Adrenal gland (tissue), 12 donors: ENCODE results near the gene CARD19. TPM values are rescaled to one million over a fixed set of nuclear protein-coding genes. Genes with fewer than 3 reads are reported as not detected.
A peak's percentile ranks its signal among the peaks of the same experiment; 100 is the strongest.

ENCODE experiments used
- DNase-seq, 7 donors: peaks; one replicate each; pipeline ENCODE4 v3.0.0-alpha.2; 2019 to 2020
- H3K27ac ChIP-seq, 5 donors: fragments of 200-600 bp; sonication (generic) in 4 of 5; 1 replicate in 3 of 5; 2 replicates in 2 of 5; pipeline versions ENCODE4 v1.5.1 to v1.8.0; 2016 to 2020; ENCODE audit warnings: mild to moderate bottlenecking in 1 of 5
- H3K27me3 ChIP-seq: fragments of 200-600 bp; 2 replicates; pipeline ENCODE4 v1.8.0; 2021
- H3K36me3 ChIP-seq, 2 donors: fragments of 200-600 bp; replicated peaks in 1 of 2; 1 replicate in 1 of 2; 2 replicates in 1 of 2; pipeline versions ENCODE4 v1.5.1 to v1.8.0; 2018 to 2022
- H3K4me1 ChIP-seq, 2 donors: fragments of 200-600 bp; replicated peaks in 1 of 2; 1 replicate in 1 of 2; 2 replicates in 1 of 2; pipeline versions ENCODE4 v1.5.1 to v1.8.0; 2018 to 2021
- H3K4me3 ChIP-seq, 4 donors: fragments of 200-600 bp; sonication (generic) in 3 of 4; one replicate each; pipeline ENCODE4 v1.5.1; 2016 to 2018
- H3K9me3 ChIP-seq, 3 donors: fragments of 200-600 bp; sonication (generic) in 1 of 3; replicated peaks in 1 of 3; 1 replicate in 2 of 3; 2 replicates in 1 of 3; pipeline versions ENCODE4 v1.5.1 to v1.8.0; 2016 to 2021
- CTCF ChIP-seq, 6 experiments: fragments of 450-650 bp in 4 of 6; fragments of 200-600 bp in 2 of 6; sonication (generic) in 1 of 6; IDR thresholded peaks; 1 replicate in 5 of 6; 2 replicates in 1 of 6; pipeline versions ENCODE4 v1.5.1 to v1.8.0; 2016 to 2021; ENCODE audit warnings: antibody characterized with exemption in 6 of 6, mild to moderate bottlenecking in 2 of 6, moderate library complexity in 1 of 6
- POLR2A ChIP-seq, 2 donors: fragments of 450-650 bp; IDR thresholded peaks; one replicate each; pipeline ENCODE4 v1.6.1; 2017; ENCODE audit warnings: antibody characterized with exemption in 2 of 2, mild to moderate bottlenecking in 2 of 2, moderate library complexity in 1 of 2
- WGBS, 4 donors: extraction: QIAGEN DNeasy Blood & Tissue Kit in 2 of 4; methylation state at CpG; one replicate each; pipeline versions ENCODE4 v1.1.5 to v1.1.7; 2013 to 2017; 5-methylcytosine and 5-hydroxymethylcytosine counted together
- intact Hi-C, 2 donors: fragments of 100-400 bp; cut with DNase I; formaldehyde crosslinking; loops; one replicate each; pipeline versions ENCODE4 v1.14.1 to v1.15.0; 2022 to 2023
- polyA plus RNA-seq, 3 donors: library from polyadenylated mRNA; stranded (reverse); fragments of 200-250 nt in 2 of 3; fragments of 350-450 nt in 1 of 3; fragmentation: Illumina TruSeq in 1 of 3; extraction: RNeasy Lipid Tissue Mini Kit (QIAGEN cat#74804) in 1 of 3; gene quantifications; one replicate each; pipeline ENCODE4 v1.2.3, GENCODE V29; 2013 to 2014
- total RNA-seq, 9 donors: library from RNA; depleted of rRNA in 4 of 9; stranded (reverse); fragments of >200 nt in 4 of 9; fragments of 120-200 nt in 1 of 9; fragmentation: NEBNext Ultra II Directional in 1 of 9; extraction: Animal tissue kit (Norgen Biotek cat#: 25700) in 1 of 9; gene quantifications; one replicate each; pipeline versions ENCODE4 v1.1.0 to v1.2.4, GENCODE V29; 2013 to 2023
- donor health status: healthy with polysubstance abuse.
- donor health status: Bipolar disorder and iron deficiency.
- donor health status: DM: yes; HTN: yes; CAD: no.
- donor health status: DM: no; HTN: no; CAD: no.
- donor health status: DM: no; HTN: no; CAD: no.
- donor health status: DM: yes; HTN: yes; CAD: no.

Gene CARD19
- total and polyA plus RNA-seq, 12 donors = 10.7 to 75.0 (median 41.3) TPM

GRCh38 chr9:93064392-93065134 is 31.5 kb upstream of the CARD19 start:
- Histone ChIP-seq H3K9me3 (no peaks in the 10 kb centered on the region), H3K36me3 (no peaks in the 10 kb centered on the region), H3K27me3 (no peaks in the 10 kb centered on the region), H3K4me3 (no peak overlapping the region), H3K27ac (no peak overlapping the region), H3K4me1 (peaks cover 0 to 4% of the 10 kb centered on the region in 2 donors)
- intact Hi-C loops = no loop called here
- TF ChIP-seq CTCF (IDR thresholded peaks at IDR 0.05) (no peak), POLR2A (IDR thresholded peaks at IDR 0.05) (no peak)
- 75 to 92% (median 85%) methylated on average over 7 to 12 of the region's 12 CpGs for WGBS, 4 donors
- peak in 2 of 7 donors; percentile 36 to 61 for DNase-seq

GRCh38 chr9:93065135-93065720 is 30.8 kb upstream of the CARD19 start:
- Histone ChIP-seq H3K27ac (no peak overlapping the region), H3K9me3 (no peaks in the 10 kb centered on the region), H3K4me3 (no peak overlapping the region), H3K4me1 (peaks cover 0 to 4% of the 10 kb centered on the region in 2 donors), H3K27me3 (no peaks in the 10 kb centered on the region), H3K36me3 (no peaks in the 10 kb centered on the region)
- WGBS, 4 donors = 76 to 81% (median 77%) methylated on average over 12 to 15 of the region's 15 CpGs
- TF ChIP-seq POLR2A (IDR thresholded peaks at IDR 0.05) (no peak), CTCF (IDR thresholded peaks at IDR 0.05) (no peak)
- no peak for DNase-seq
- intact Hi-C loops = no loop called here

GRCh38 chr9:93066978-93067603 is 28.9 kb upstream of the CARD19 start:
- no peaks in the 10 kb centered on the region for H3K9me3 ChIP-seq
- H3K27ac ChIP-seq = no peak overlapping the region
- 83 to 87% (median 85%) methylated on average over 3 of the region's 3 CpGs for WGBS, 4 donors
- no peak for DNase-seq
- H3K4me1 ChIP-seq = no peaks in the 10 kb centered on the region
- TF ChIP-seq POLR2A (IDR thresholded peaks at IDR 0.05) = no peak
- no peak for TF ChIP-seq CTCF (IDR thresholded peaks at IDR 0.05)
- no peaks in the 10 kb centered on the region for H3K27me3 ChIP-seq
- intact Hi-C loops = no loop called here
- no peaks in the 10 kb centered on the region for H3K36me3 ChIP-seq
- no peak overlapping the region for H3K4me3 ChIP-seq

GRCh38 chr9:93068956-93069355 is 27.1 kb upstream of the CARD19 start:
- intact Hi-C loops = no loop called here
- WGBS, 4 donors = 89 to 97% (median 95%) methylated on average over 4 of the region's 4 CpGs
- no peaks in the 10 kb centered on the region for H3K9me3 ChIP-seq

More at GRCh38 chr9:93068956-93069355, 27.1 kb upstream of the CARD19 start:
- Histone ChIP-seq H3K27me3 (no peaks in the 10 kb centered on the region), H3K27ac (no peak overlapping the region), H3K36me3 (no peaks in the 10 kb centered on the region), H3K4me3 (no peak overlapping the region), H3K4me1 (peaks cover 0 to 6% of the 10 kb centered on the region in 2 donors)
- no peak for DNase-seq
- TF ChIP-seq POLR2A (IDR thresholded peaks at IDR 0.05) (no peak), CTCF (IDR thresholded peaks at IDR 0.05) (no peak)
